Trophoblast cell (in vitro differentiated cells and primary cell): ENCODE data around the gene VILL.
A peak's percentile ranks its signal among the peaks of the same experiment; 100 is the strongest.

ENCODE experiments used
- DNase-seq, 2 donors: peaks; one replicate each; pipeline ENCODE4 v3.0.0-alpha.2; 2016
- H2AFZ ChIP-seq: 2 replicates; pipeline ENCODE4 v1.6.1; 2013; ENCODE audit warnings: low read length, moderate library complexity, mild to moderate bottlenecking; ENCODE audit not compliant: insufficient read depth, poor library complexity
- H2AK5ac ChIP-seq: 2 replicates; pipeline ENCODE4 v1.6.1; 2013; ENCODE audit warnings: mild to moderate bottlenecking, low read length
- H2BK120ac ChIP-seq: 2 replicates; pipeline ENCODE4 v1.6.1; 2013; ENCODE audit warnings: low read length, mild to moderate bottlenecking, moderate library complexity; ENCODE audit not compliant: insufficient read depth, poor library complexity
- H2BK12ac ChIP-seq: 2 replicates; pipeline ENCODE4 v1.6.1; 2013; ENCODE audit warnings: mild to moderate bottlenecking, low read length, moderate library complexity
- H2BK5ac ChIP-seq: 2 replicates; pipeline ENCODE4 v1.6.1; 2013; ENCODE audit warnings: low read length, low read depth, moderate library complexity, mild to moderate bottlenecking; ENCODE audit not compliant: poor library complexity
- H3K14ac ChIP-seq: 2 replicates; pipeline ENCODE4 v1.6.1; 2013; ENCODE audit warnings: mild to moderate bottlenecking, low read length
- H3K18ac ChIP-seq: 2 replicates; pipeline ENCODE4 v1.6.1; 2013; ENCODE audit warnings: mild to moderate bottlenecking, low read length
- H3K23ac ChIP-seq: 2 replicates; pipeline ENCODE4 v1.6.1; 2013; ENCODE audit warnings: low read length
- H3K27ac ChIP-seq: 2 replicates; pipeline ENCODE4 v1.5.1; 2013; ENCODE audit warnings: low read depth, mild to moderate bottlenecking, inconsistent platforms, low read length, moderate library complexity
- H3K27me3 ChIP-seq: 2 replicates; pipeline ENCODE4 v1.6.1; 2013; ENCODE audit warnings: inconsistent platforms, mild to moderate bottlenecking, low read length, moderate library complexity; ENCODE audit not compliant: insufficient read depth
- H3K36me3 ChIP-seq, 2 experiments: 1 replicate in 1 of 2; 2 replicates in 1 of 2; pipeline ENCODE4 v1.6.1; 2013; ENCODE audit warnings: low read length in 2 of 2, mild to moderate bottlenecking in 2 of 2, moderate library complexity in 1 of 2; ENCODE audit not compliant: insufficient read depth in 2 of 2, control insufficient read depth in 1 of 2
- H3K4ac ChIP-seq: 2 replicates; pipeline ENCODE4 v1.6.1; 2013; ENCODE audit warnings: low read depth, mild to moderate bottlenecking, low read length, moderate library complexity
- H3K4me1 ChIP-seq, 2 experiments: 1 replicate in 1 of 2; 2 replicates in 1 of 2; pipeline ENCODE4 v1.6.1; 2013; ENCODE audit warnings: low read length in 2 of 2, mild to moderate bottlenecking in 2 of 2, moderate library complexity in 1 of 2; ENCODE audit not compliant: insufficient read depth in 2 of 2, control insufficient read depth in 1 of 2
- H3K4me2 ChIP-seq: 2 replicates; pipeline ENCODE4 v1.6.1; 2013; ENCODE audit warnings: inconsistent platforms, mild to moderate bottlenecking, low read length, moderate library complexity
- H3K4me3 ChIP-seq: 2 replicates; pipeline ENCODE4 v1.5.1; 2013; ENCODE audit warnings: mild to moderate bottlenecking, low read depth, low read length, inconsistent platforms
- H3K79me1 ChIP-seq: one replicate; pipeline ENCODE4 v1.6.1; 2013; ENCODE audit warnings: low read length
- H3K79me2 ChIP-seq: 2 replicates; pipeline ENCODE4 v1.6.1; 2013; ENCODE audit warnings: low read length, mild to moderate bottlenecking; ENCODE audit not compliant: control insufficient read depth, insufficient read depth, poor library complexity
- H3K9ac ChIP-seq: 2 replicates; pipeline ENCODE4 v1.6.1; 2013; ENCODE audit warnings: mild to moderate bottlenecking, low read length
- H3K9me3 ChIP-seq: 2 replicates; pipeline ENCODE4 v1.6.1; 2013; ENCODE audit warnings: low read depth, mild to moderate bottlenecking, control low read depth, inconsistent platforms, low read length; ENCODE audit not compliant: insufficient read depth
- H4K12ac ChIP-seq: 2 replicates; pipeline ENCODE4 v1.6.1; 2013; ENCODE audit warnings: low read depth, mild to moderate bottlenecking, low read length, moderate library complexity
- H4K8ac ChIP-seq: 2 replicates; pipeline ENCODE4 v1.6.1; 2013; ENCODE audit warnings: low read depth, mild to moderate bottlenecking, low read length, moderate library complexity
- H4K91ac ChIP-seq: one replicate; pipeline ENCODE4 v1.6.1; 2013; ENCODE audit warnings: low read depth, mild to moderate bottlenecking, low read length, moderate library complexity
- WGBS: extraction: QIAGEN DNeasy Blood & Tissue Kit; methylation state at CpG from one replicate; pipeline ENCODE4 v1.1.7; 2013; ENCODE audit warnings: missing lambda C conversion rate; ENCODE audit not compliant: insufficient read length, insufficient coverage; ENCODE audit errors: extremely low coverage; 5-methylcytosine and 5-hydroxymethylcytosine counted together

The VILL gene

DNA sequence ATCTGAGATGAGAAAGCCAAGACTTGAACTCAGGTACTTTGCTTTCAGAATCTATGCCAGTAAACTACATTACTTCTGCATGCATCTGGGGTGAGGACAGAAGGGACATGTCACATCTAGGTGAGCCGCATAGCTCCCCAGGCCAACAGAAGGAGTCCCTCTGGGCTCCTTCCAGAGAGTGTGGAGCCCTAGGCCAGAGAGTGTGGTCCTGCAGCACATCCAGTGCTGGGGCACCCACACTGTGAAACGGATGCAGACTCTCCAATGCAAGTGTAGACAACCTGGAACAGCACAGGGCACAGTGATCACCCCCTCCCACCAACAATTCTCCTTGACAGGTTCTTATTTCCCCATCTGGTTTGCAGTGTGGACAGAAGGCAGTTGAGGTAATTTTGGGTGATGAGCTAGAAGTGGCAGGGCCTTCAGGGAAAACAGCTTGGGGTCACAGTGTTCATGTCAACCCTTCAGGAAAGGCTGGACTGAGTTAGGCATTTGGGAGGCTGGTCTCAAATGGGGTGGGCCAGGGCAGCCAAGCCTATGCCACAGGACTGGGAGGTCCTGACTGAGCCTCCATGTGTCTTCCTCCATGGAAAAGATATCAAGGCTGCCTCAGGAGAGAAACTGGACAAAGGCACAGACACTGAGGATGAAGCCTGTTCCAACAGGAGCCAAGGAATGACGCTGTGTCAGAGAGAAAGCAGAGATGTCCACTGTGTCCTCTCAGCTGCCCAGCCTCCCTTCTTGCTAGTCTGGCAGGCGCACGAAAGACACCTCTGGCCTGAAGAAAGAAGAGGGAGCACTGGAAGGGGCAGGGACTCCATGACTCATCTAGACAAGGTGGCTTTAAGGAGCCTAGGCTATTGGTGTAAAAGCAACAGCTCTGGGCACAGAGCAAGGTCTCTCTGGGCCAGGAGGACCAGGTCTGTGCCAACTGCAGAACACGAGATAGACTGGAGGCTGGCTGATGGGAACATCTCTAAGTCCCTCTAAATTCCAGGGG is 37.2 kb downstream of the VILL start:
- Histone ChIP-seq H4K12ac (no peak overlapping the region), H3K18ac (no peak overlapping the region), H3K4ac (no peak overlapping the region), H2AFZ (no peak overlapping the region), H3K4me2 (no peak overlapping the region), H2BK5ac (no peak overlapping the region), H3K27ac (no peak overlapping the region), H2BK120ac (no peak overlapping the region), H2AK5ac (no peak overlapping the region), H3K23ac (no peak overlapping the region), H3K14ac (no peak overlapping the region), H4K91ac (no peak overlapping the region), H3K79me1 (peaks cover 8% of the 10 kb centered on the region), H4K8ac (no peak overlapping the region), H3K4me1 (peaks cover 18 to 20% of the 10 kb centered on the region in 2 experiments), H3K27me3 (peaks cover 17% of the 10 kb centered on the region), H3K9me3 (peaks cover 4% of the 10 kb centered on the region), H3K36me3 (no peaks in the 10 kb centered on the region), H2BK12ac (no peak overlapping the region), H3K79me2 (peaks cover 2% of the 10 kb centered on the region), H3K4me3 (no peak overlapping the region), H3K9ac (no peak overlapping the region)
- no CpG with 5 or more reads among the region's 6 CpGs for WGBS
- no peak for DNase-seq

DNA sequence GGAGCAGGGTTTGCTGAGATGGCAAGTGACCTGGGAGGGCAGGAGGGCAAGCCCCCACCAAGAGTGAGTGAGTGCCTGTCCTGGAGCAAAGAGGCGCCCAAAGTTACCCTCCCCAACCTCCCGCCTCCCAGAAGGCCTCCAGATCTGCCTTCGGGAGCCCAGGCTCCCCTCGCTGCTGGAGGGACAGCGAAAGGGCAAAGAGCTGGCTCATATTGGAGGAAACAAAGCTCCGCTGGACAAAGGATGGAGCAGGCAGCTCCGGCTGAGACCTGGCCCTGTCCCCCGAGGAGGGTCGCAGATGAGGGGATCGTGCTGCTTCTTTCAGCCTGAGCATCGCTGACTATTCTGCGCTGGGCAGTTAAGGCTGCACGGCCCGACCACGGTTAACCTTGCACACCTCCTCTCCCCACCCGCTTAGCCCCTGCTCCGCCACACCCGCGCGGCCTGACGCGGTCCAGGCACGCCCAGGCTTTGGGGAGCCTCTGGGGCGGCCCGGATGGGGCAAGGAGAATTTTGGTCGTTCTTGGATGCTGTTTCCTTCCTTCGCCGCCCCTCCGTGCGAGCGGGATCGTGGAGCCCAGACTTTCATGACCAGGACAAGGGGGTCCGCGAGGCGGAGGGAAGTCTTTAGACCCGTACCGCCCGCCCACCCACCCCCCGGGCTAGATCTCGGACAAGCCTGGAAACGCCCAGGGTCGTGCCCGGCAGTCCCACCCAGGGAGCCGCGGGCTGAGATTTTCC is 38.2 kb downstream of the VILL start:
- no peaks in the 10 kb centered on the region for H3K36me3 ChIP-seq

DNA sequence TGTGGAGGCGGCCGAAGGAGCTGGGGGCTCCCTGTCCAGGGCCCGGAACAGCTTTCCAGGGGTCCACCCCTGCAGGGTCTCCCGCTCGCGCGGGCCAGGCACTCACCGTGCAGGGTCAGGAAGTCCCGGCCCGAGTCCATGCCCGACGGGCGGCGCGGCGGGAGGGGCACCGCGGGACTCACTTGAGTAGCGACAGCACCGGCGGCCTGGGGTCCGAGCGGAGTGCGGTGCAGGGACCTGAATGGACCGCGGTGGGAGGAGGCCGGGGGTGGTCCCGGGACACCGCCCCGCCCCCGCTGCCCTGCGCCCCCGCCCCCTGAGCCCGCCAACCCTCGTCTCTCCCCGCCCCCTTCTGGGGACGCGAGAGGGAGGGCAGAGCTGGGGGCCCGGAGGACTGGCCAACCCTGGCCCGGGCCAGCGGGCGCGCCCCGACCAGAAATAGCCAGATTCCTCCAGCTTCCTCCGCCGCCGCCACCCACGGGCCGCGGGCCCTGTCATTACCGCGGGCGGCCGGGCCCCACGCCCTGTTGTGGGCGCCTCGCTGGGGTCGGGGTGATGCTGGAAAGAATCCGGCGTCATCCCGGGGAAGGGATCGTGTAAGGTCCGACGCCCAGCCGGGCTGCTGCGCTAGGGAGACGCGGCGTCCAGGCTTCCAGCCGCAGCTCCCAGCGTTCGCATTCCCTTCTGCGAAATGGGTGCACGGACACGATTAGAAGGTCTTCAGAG is 39.0 kb downstream of the VILL start, which contains the start of gene PLCD1:
Gene PLCD1, minus strand, starts transcription at position 243 of the 726 bp plus-strand sequence. Its CDS starts 103 bp downstream, at position 140.
- H3K23ac ChIP-seq = no peak within 1 kb of the TSS

More for the DNA sequence above, 38.2 kb downstream of the VILL start:
- no CpG with 5 or more reads among the region's 45 CpGs for WGBS
- Histone ChIP-seq H3K9ac (no peak overlapping the region), H4K8ac (no peak overlapping the region), H2BK5ac (no peak overlapping the region), H3K79me1 (peaks cover 8% of the 10 kb centered on the region), H4K91ac (no peak overlapping the region), H3K27me3 (peaks cover 17% of the 10 kb centered on the region), H3K4me2 (peak overlapping the region; percentile 90), H3K23ac (no peak overlapping the region), H2BK120ac (no peak overlapping the region), H3K4me1 (peaks cover 16 to 18% of the 10 kb centered on the region in 2 experiments), H2AK5ac (no peak overlapping the region), H3K9me3 (peaks cover 4% of the 10 kb centered on the region), H3K18ac (no peak overlapping the region), H4K12ac (no peak overlapping the region), H3K4ac (no peak overlapping the region), H3K14ac (no peak overlapping the region), H3K27ac (no peak overlapping the region), H3K4me3 (peak overlapping the region; percentile 70), H2BK12ac (no peak overlapping the region), H3K79me2 (peaks cover 2% of the 10 kb centered on the region), H2AFZ (no peak overlapping the region)
- DNase-seq = no peak

More for the DNA sequence above, 39.0 kb downstream of the VILL start, which contains the start of gene PLCD1:
- H3K4ac ChIP-seq = peak within 1 kb of the TSS; percentile 15
- H4K12ac ChIP-seq = peak within 1 kb of the TSS; percentile 54
- H2AK5ac ChIP-seq = peak within 1 kb of the TSS; percentile 36
- peak within 1 kb of the TSS; percentile 64 for H3K14ac ChIP-seq
- H3K36me3 ChIP-seq = no peaks in the 10 kb centered on the region
- H4K8ac ChIP-seq = peak within 1 kb of the TSS; percentile 73
- H2BK5ac ChIP-seq = no peak within 1 kb of the TSS
- H3K9ac ChIP-seq = peak within 1 kb of the TSS; percentile 0
- WGBS = no CpG with 5 or more reads among the region's 75 CpGs
- H3K79me2 ChIP-seq = peaks cover 2% of the 10 kb centered on the region
- peaks cover 15 to 18% of the 10 kb centered on the region in 2 experiments for H3K4me1 ChIP-seq
- H3K27me3 ChIP-seq = peaks cover 17% of the 10 kb centered on the region
- H3K18ac ChIP-seq = peak within 1 kb of the TSS; percentile 67
- peak within 1 kb of the TSS; percentile 70 for H3K4me3 ChIP-seq
- peak within 1 kb of the TSS; percentile 50 for H4K91ac ChIP-seq
- DNase-seq = peak in 1 of 2 donors; percentile 32
- peak within 1 kb of the TSS; percentile 7 for H2BK12ac ChIP-seq
- H2AFZ ChIP-seq = peak within 1 kb of the TSS; percentile 68
- H3K9me3 ChIP-seq = peaks cover 4% of the 10 kb centered on the region
- H3K27ac ChIP-seq = no peak within 1 kb of the TSS
- H3K79me1 ChIP-seq = peaks cover 5% of the 10 kb centered on the region
- peak within 1 kb of the TSS; percentile 90 for H3K4me2 ChIP-seq
- H2BK120ac ChIP-seq = peak within 1 kb of the TSS; percentile 15
